ENCODE measurements around the gene CCDC50. TPM values are rescaled to one million over a fixed set of nuclear protein-coding genes. Genes with fewer than 3 reads are reported as not detected.

The CCDC50 gene
- total and polyA plus RNA-seq, 10 of the 15 experiments (the other 5 are each of a cell fraction or from before 2014, with no cell fraction given), result 46.7 to 150 (median 125) TPM

DNA sequence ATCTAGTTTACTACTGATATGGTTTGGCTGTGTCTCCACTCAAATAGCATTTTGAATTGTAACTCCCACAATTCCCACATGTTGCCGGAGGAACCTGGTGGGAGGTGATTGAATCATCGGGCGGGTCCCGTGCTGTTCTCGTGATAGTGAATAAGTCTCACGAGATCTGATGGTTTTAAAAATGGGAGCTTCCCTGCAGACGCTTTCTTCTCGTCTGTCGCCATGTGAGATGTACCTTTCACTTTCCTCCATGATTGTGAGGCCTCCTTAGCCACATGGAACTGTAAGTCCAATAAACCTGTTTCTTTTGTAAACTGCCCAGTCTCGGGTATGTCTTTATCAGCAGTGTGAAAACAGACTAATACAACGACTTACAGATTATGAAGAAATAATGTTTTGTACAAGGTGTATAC lies 96.1 kb downstream of the CCDC50 start (continued):
- TF ChIP-seq, protein P1, sequence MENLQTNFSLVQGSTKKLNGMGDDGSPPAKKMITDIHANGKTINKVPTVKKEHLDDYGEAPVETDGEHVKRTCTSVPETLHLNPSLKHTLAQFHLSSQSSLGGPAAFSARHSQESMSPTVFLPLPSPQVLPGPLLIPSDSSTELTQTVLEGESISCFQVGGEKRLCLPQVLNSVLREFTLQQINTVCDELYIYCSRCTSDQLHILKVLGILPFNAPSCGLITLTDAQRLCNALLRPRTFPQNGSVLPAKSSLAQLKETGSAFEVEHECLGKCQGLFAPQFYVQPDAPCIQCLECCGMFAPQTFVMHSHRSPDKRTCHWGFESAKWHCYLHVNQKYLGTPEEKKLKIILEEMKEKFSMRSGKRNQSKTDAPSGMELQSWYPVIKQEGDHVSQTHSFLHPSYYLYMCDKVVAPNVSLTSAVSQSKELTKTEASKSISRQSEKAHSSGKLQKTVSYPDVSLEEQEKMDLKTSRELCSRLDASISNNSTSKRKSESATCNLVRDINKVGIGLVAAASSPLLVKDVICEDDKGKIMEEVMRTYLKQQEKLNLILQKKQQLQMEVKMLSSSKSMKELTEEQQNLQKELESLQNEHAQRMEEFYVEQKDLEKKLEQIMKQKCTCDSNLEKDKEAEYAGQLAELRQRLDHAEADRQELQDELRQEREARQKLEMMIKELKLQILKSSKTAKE (IDR thresholded peaks at IDR 0.05; ENCODE audit: low read depth, poor library complexity, severe bottlenecking), result no peak
- TF ChIP-seq, protein P2, sequence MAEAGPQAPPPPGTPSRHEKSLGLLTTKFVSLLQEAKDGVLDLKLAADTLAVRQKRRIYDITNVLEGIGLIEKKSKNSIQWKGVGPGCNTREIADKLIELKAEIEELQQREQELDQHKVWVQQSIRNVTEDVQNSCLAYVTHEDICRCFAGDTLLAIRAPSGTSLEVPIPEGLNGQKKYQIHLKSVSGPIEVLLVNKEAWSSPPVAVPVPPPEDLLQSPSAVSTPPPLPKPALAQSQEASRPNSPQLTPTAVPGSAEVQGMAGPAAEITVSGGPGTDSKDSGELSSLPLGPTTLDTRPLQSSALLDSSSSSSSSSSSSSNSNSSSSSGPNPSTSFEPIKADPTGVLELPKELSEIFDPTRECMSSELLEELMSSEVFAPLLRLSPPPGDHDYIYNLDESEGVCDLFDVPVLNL (IDR thresholded peaks at IDR 0.05; ENCODE audit: low read depth, low read length), result no peak
- TF ChIP-seq EP300 (IDR thresholded peaks at IDR 0.05; ENCODE audit: borderline replicate concordance in 1 of 2, control insufficient read depth in 1 of 2, low read depth in 2 of 2, low read length in 2 of 2) (no peak), MTA3 (IDR thresholded peaks at IDR 0.05; ENCODE audit: borderline replicate concordance, low read length) (no peak), SMAD1 (IDR thresholded peaks at IDR 0.05; ENCODE audit: low read depth, partially characterized antibody) (no peak), BACH1 (IDR thresholded peaks at IDR 0.05; ENCODE audit: borderline replicate concordance) (no peak)

DNA sequence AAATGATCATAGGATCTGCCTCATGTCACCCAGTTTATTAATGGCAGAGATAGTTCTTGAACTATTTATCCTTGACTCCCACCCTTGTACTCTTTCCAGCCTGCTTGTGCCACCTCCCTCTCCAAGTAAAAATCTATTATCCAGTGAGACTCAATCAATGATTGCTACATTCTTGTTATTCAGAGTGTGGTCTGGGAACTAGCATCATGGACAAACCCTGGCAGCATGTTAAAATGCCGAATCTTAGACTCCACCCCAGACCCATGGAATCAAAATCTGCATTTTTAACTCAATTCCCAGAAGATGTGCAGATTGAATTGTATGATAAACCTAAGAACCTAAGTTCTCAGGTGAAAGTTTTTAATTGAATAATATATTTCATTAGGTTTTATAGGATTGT lies 97.1 kb downstream of the CCDC50 start:
- ATAC-seq (no peak), FAIRE-seq (no peak), DNase-seq (ENCODE audit: low read depth, low spot score) (no peak)
- Histone ChIP-seq H3K27ac (ENCODE audit: control insufficient read depth, insufficient read depth) (no peak overlapping the region), H4K20me1 (ENCODE audit: control insufficient read depth, insufficient read depth) (no peaks in the 10 kb centered on the region), H3K79me2 (ENCODE audit: control insufficient read depth, insufficient read depth, low read length) (no peaks in the 10 kb centered on the region), H3K9ac (ENCODE audit: control insufficient read depth, insufficient read depth, low read length) (no peak overlapping the region), H3K9me3 (replicated peaks; ENCODE audit: control insufficient read depth, insufficient read depth, low read length) (no peaks in the 10 kb centered on the region), H3K36me3 (ENCODE audit: control insufficient read depth in 2 of 2, insufficient read depth in 2 of 2, low read length in 1 of 2) (no peaks in the 10 kb centered on the region), H2AFZ (ENCODE audit: control insufficient read depth, low read depth, low read length) (no peak overlapping the region), H3K4me3 (no peak overlapping the region), H3K4me1 (ENCODE audit: control insufficient read depth, insufficient read depth, low read length) (no peaks in the 10 kb centered on the region), H3K27me3 (replicated peaks in 1 of 2; ENCODE audit: control insufficient read depth in 2 of 2, insufficient read depth in 2 of 2, low read length in 1 of 2) (peaks cover 0 to 1% of the 10 kb centered on the region in 2 experiments; a peak in 1 of 4 replicates), H3K4me2 (ENCODE audit: control insufficient read depth, insufficient read depth) (no peak overlapping the region)
- POLR2A ChIA-PET, result no interaction called here
- 0% methylated on average over 1 of the region's 1 CpG for WGBS (ENCODE audit: insufficient coverage, insufficient replicate concordance, low lambda C conversion rate, missing lambda C conversion rate)
- RAD21 ChIA-PET (ENCODE audit: unreplicated experiment), result no interaction called here
- SMC1A ChIA-PET (ENCODE audit: uncharacterized antibody, unreplicated experiment), result interaction anchor here (1.2 kb wide), 1 partner anchor 287 kb away, joined by 4 read pairs; no protein-coding TSS in a partner anchor
- BruUV-seq (replicated peaks), result no TSS peak
- CTCF ChIA-PET, result no interaction called here
- intact Hi-C loops (cut with micrococcal nuclease; ENCODE audit: unreplicated experiment), result no loop called here
- in situ Hi-C loops (cut with MboI), result no loop called here
- no peak for TF ChIP-seq EZH2 (IDR thresholded peaks at IDR 0.05; ENCODE audit: borderline replicate concordance, control insufficient read depth, low read depth, low read length)
- no peak for TF ChIP-seq POLR2AphosphoS5 (IDR thresholded peaks at IDR 0.05; ENCODE audit: low read length)
- no peak for TF ChIP-seq RFX5 (IDR thresholded peaks at IDR 0.05; ENCODE audit: low read depth, low read length)
- no peak for TF ChIP-seq MYC (IDR thresholded peaks at IDR 0.05; ENCODE audit: insufficient read depth, insufficient read length, insufficient replicate concordance, low read length, severe bottlenecking)
- TF ChIP-seq POU2F2 (IDR thresholded peaks at IDR 0.05; ENCODE audit: borderline replicate concordance, low read depth, low read length), result no peak
- TF ChIP-seq, protein P3, sequence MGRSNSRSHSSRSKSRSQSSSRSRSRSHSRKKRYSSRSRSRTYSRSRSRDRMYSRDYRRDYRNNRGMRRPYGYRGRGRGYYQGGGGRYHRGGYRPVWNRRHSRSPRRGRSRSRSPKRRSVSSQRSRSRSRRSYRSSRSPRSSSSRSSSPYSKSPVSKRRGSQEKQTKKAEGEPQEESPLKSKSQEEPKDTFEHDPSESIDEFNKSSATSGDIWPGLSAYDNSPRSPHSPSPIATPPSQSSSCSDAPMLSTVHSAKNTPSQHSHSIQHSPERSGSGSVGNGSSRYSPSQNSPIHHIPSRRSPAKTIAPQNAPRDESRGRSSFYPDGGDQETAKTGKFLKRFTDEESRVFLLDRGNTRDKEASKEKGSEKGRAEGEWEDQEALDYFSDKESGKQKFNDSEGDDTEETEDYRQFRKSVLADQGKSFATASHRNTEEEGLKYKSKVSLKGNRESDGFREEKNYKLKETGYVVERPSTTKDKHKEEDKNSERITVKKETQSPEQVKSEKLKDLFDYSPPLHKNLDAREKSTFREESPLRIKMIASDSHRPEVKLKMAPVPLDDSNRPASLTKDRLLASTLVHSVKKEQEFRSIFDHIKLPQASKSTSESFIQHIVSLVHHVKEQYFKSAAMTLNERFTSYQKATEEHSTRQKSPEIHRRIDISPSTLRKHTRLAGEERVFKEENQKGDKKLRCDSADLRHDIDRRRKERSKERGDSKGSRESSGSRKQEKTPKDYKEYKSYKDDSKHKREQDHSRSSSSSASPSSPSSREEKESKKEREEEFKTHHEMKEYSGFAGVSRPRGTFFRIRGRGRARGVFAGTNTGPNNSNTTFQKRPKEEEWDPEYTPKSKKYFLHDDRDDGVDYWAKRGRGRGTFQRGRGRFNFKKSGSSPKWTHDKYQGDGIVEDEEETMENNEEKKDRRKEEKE (IDR thresholded peaks at IDR 0.05), result no peak
- TF ChIP-seq MYB (IDR thresholded peaks at IDR 0.05; ENCODE audit: borderline replicate concordance, low read depth, low read length), result no peak

All from GM12878 (cell line).